Measurements from ENCODE around the gene PTGER3. TPM values are rescaled to one million over a fixed set of nuclear protein-coding genes. Genes with fewer than 3 reads are reported as not detected.

The PTGER3 gene
- total RNA-seq, 4 donors from 2014 or later: 0.31 to 10.3 (median 0.57) TPM

DNA sequence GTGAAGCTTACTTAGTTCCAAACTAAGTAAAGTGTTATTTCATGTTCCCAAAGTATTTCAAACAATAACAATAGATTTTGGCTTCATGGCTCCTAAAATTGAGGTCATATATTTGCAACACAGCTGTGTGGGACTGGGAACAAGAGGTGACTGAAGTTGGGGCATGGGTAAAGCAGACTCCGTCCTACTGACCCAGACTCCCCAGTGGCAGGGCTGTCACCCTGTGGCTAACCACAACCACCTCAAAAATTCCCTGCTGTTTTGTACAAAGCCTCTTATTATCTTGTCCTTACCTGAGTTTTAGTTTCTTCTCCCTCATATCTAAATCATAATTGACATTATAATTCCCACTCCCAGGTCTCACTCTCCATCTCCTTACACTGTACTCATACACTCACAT is 117.6 kb downstream of the PTGER3 start:
- no peak for DNase-seq
- H3K27me3 ChIP-seq: no peaks in the 10 kb centered on the region
- H3K4me3 ChIP-seq: no peak overlapping the region
- 42 to 45% methylated on average over 1 of the region's 1 CpG for WGBS, 2 donors
- intact Hi-C loops (cut with DNase I): no loop called here
- H3K9me3 ChIP-seq: no peaks in the 10 kb centered on the region
- H3K4me1 ChIP-seq: no peaks in the 10 kb centered on the region
- no peaks in the 10 kb centered on the region for H3K36me3 ChIP-seq
- no peak for TF ChIP-seq POLR2A (IDR thresholded peaks at IDR 0.05)
- TF ChIP-seq, protein P1, sequence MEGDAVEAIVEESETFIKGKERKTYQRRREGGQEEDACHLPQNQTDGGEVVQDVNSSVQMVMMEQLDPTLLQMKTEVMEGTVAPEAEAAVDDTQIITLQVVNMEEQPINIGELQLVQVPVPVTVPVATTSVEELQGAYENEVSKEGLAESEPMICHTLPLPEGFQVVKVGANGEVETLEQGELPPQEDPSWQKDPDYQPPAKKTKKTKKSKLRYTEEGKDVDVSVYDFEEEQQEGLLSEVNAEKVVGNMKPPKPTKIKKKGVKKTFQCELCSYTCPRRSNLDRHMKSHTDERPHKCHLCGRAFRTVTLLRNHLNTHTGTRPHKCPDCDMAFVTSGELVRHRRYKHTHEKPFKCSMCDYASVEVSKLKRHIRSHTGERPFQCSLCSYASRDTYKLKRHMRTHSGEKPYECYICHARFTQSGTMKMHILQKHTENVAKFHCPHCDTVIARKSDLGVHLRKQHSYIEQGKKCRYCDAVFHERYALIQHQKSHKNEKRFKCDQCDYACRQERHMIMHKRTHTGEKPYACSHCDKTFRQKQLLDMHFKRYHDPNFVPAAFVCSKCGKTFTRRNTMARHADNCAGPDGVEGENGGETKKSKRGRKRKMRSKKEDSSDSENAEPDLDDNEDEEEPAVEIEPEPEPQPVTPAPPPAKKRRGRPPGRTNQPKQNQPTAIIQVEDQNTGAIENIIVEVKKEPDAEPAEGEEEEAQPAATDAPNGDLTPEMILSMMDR (IDR thresholded peaks at IDR 0.05): no peak
- H3K27ac ChIP-seq: no peak overlapping the region

DNA sequence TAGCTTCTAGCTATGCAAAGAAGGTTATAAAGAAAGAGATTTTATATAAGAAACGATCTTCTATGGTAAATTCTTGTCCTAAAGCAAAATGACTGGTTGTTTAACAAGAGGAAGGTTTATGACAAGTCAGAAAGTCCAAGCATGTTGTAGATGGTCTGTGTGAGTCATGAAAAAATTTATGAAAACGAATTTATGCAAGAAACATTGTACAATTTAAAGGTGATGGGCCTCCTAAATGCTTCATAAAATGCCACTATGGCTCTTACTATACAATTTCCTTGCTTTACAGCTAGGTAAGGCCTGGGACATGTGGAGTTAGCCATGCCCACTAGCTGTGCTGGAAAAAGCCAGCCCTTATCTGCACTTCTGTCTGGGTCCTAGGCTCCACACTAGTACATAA is 125.4 kb downstream of the PTGER3 start:
- TF ChIP-seq, protein P1 (IDR thresholded peaks at IDR 0.05): no peak
- TF ChIP-seq POLR2A (IDR thresholded peaks at IDR 0.05): no peak
- Histone ChIP-seq H3K4me3 (no peak overlapping the region), H3K4me1 (no peaks in the 10 kb centered on the region), H3K9me3 (peaks cover 0 to 7% (median 5%) of the 10 kb centered on the region in 3 donors), H3K27ac (no peak overlapping the region), H3K36me3 (no peaks in the 10 kb centered on the region), H3K27me3 (no peaks in the 10 kb centered on the region)
- no peak for DNase-seq
- intact Hi-C loops (cut with DNase I): no loop called here
- 23 to 30% methylated on average over 2 of the region's 2 CpGs for WGBS, 2 donors

Small RNAs within 50 kb of the gene (small RNA-seq; reads per million reads assigned to genes)
- 538 to 892 (median 724) reads per million in 4 donors for gene MIR186

Other genes starting within 250 kb of the PTGER3 start
- gene ZRANB2, start 33.2 kb upstream of the PTGER3 start, total RNA-seq: 10 to 100 TPM; 17.4 to 67.7 (median 36.8) TPM